ENCODE measurements around the gene HIGD1A. TPM values are rescaled to one million over a fixed set of nuclear protein-coding genes. Genes with fewer than 3 reads are reported as not detected.

The HIGD1A gene
- total RNA-seq, 1 donor from 2014 or later, result 190 TPM

- no peak overlapping the region for H3K4me3 ChIP-seq (ENCODE audit: low read depth, low read length)
- H3K36me3 ChIP-seq (ENCODE audit: control insufficient read depth, insufficient read depth, low read length), result no peaks in the 10 kb centered on the region
- H3K27me3 ChIP-seq (ENCODE audit: control insufficient read depth, insufficient read depth, low read length), result no peaks in the 10 kb centered on the region
- no peak for DNase-seq (ENCODE audit: low read depth)
- TF ChIP-seq CTCF (IDR thresholded peaks at IDR 0.05; ENCODE audit: insufficient read depth, low read length, poor library complexity, severe bottlenecking), result no peak
Measured at GRCh38 chr3:42780398-42780797, 23.9 kb downstream of the HIGD1A start.

- H3K36me3 ChIP-seq (ENCODE audit: control insufficient read depth, insufficient read depth, low read length), result no peaks in the 10 kb centered on the region
- no peak for TF ChIP-seq CTCF (IDR thresholded peaks at IDR 0.05; ENCODE audit: insufficient read depth, low read length, poor library complexity, severe bottlenecking)
- no peaks in the 10 kb centered on the region for H3K27me3 ChIP-seq (ENCODE audit: control insufficient read depth, insufficient read depth, low read length)
- DNase-seq (ENCODE audit: low read depth), result no peak
- H3K4me3 ChIP-seq (ENCODE audit: low read depth, low read length), result no peak overlapping the region
Measured at GRCh38 chr3:42778644-42779043, 25.6 kb downstream of the HIGD1A start.

GRCh38 chr3:42773409-42773751 is 30.9 kb downstream of the HIGD1A start:
- TF ChIP-seq CTCF (IDR thresholded peaks at IDR 0.05; ENCODE audit: insufficient read depth, low read length, poor library complexity, severe bottlenecking), result no peak
- Histone ChIP-seq H3K36me3 (ENCODE audit: control insufficient read depth, insufficient read depth, low read length) (no peaks in the 10 kb centered on the region), H3K27me3 (ENCODE audit: control insufficient read depth, insufficient read depth, low read length) (no peaks in the 10 kb centered on the region), H3K4me3 (ENCODE audit: low read depth, low read length) (peak overlapping the region; percentile 45)
- no peak for DNase-seq (ENCODE audit: low read depth)

- no peaks in the 10 kb centered on the region for H3K36me3 ChIP-seq (ENCODE audit: control insufficient read depth, insufficient read depth, low read length)
- peak within 1 kb of the TSS; percentile 45 for H3K4me3 ChIP-seq (ENCODE audit: low read depth, low read length)
- no peaks in the 10 kb centered on the region for H3K27me3 ChIP-seq (ENCODE audit: control insufficient read depth, insufficient read depth, low read length)
- TF ChIP-seq CTCF (IDR thresholded peaks at IDR 0.05; ENCODE audit: insufficient read depth, low read length, poor library complexity, severe bottlenecking), result no peak
- DNase-seq (ENCODE audit: low read depth), result peak; percentile 62
Measured at GRCh38 chr3:42772670-42773408, 31.5 kb downstream of the HIGD1A start, which contains the start of gene CCDC13. Gene CCDC13 (minus strand): TSS chr3:42773253. CDS start chr3:42758345, 14,908 bp downstream.

- H3K27me3 ChIP-seq (ENCODE audit: control insufficient read depth, insufficient read depth, low read length), result no peaks in the 10 kb centered on the region
- no peaks in the 10 kb centered on the region for H3K36me3 ChIP-seq (ENCODE audit: control insufficient read depth, insufficient read depth, low read length)
- no peak for DNase-seq (ENCODE audit: low read depth)
Measured at GRCh38 chr3:42771271-42771670, 33.0 kb downstream of the HIGD1A start.

More at GRCh38 chr3:42771271-42771670, 33.0 kb downstream of the HIGD1A start:
- no peak overlapping the region for H3K4me3 ChIP-seq (ENCODE audit: low read depth, low read length)
- TF ChIP-seq CTCF (IDR thresholded peaks at IDR 0.05; ENCODE audit: insufficient read depth, low read length, poor library complexity, severe bottlenecking), result no peak
